GM04504 (cell line): Measurements from ENCODE around the gene WHAMM.

Experiments used
- DNase-seq: peaks from one replicate; pipeline ENCODE4 v3.0.0-alpha.2; 2012; ENCODE audit warnings: low read depth

Gene WHAMM

GRCh38 chr15:82870727-82871320 lies 61.4 kb downstream of the WHAMM start:
- DNase-seq, result no peak

GRCh38 chr15:82871358-82871757 lies 61.9 kb downstream of the WHAMM start:
- DNase-seq, result no peak

- DNase-seq, result no peak
Measured at GRCh38 chr15:82871832-82872484, 62.5 kb downstream of the WHAMM start.

- DNase-seq, result no peak
Measured at GRCh38 chr15:82873000-82873680, 63.7 kb downstream of the WHAMM start.

GRCh38 chr15:82874267-82874666 lies 64.8 kb downstream of the WHAMM start:
- DNase-seq, result no peak

- no peak for DNase-seq
Measured at GRCh38 chr15:82874961-82875360, 65.5 kb downstream of the WHAMM start.

- DNase-seq, result peak; percentile 43
Measured at GRCh38 chr15:82875411-82876003, 66.1 kb downstream of the WHAMM start.

- no peak for DNase-seq
Measured at GRCh38 chr15:82877825-82878224, 68.4 kb downstream of the WHAMM start.

GRCh38 chr15:82878325-82878724 lies 68.9 kb downstream of the WHAMM start:
- DNase-seq, result no peak

- DNase-seq, result no peak
Measured at GRCh38 chr15:82880704-82881103, 71.3 kb downstream of the WHAMM start.

GRCh38 chr15:82881747-82882146 lies 72.3 kb downstream of the WHAMM start:
- DNase-seq, result no peak

GRCh38 chr15:82882273-82882928 lies 73.0 kb downstream of the WHAMM start:
- no peak for DNase-seq
